GM18505 (cell line): ENCODE results near the gene PSMB11.

ENCODE experiments used
- ATAC-seq: cut with Tn5 transposase; IDR thresholded peaks from one replicate; pipeline ENCODE4 v1.9.1; 2021; ENCODE audit not compliant: unreplicated experiment
- POLR2A ChIP-seq: IDR thresholded peaks from 4 replicates; pipeline ENCODE4 v1.6.1; 2011; ENCODE audit warnings: borderline replicate concordance; ENCODE audit not compliant: insufficient read depth, insufficient read length; ENCODE audit errors: extremely low read depth

The PSMB11 gene

DNA sequence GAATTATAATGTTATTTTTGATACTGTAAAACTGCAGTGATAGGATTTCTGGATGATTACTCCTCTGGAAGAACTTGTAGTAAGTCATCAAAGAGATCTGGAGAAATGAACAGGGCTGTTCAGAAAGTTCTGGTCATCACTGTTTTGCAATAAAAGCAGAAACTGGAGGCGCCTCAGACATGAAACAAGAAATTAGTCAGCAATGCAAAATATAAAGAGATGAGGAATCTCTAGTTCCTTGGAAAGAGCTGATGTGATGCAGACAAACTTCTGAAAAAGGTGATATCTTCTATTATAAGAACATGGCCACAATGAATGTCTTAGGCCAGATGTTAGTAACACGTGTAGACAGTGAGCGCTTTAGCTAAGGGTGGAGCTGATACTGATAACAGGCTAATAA, 43.4 kb downstream of the PSMB11 start:
- no peak for TF ChIP-seq POLR2A
- ATAC-seq: no peak

DNA sequence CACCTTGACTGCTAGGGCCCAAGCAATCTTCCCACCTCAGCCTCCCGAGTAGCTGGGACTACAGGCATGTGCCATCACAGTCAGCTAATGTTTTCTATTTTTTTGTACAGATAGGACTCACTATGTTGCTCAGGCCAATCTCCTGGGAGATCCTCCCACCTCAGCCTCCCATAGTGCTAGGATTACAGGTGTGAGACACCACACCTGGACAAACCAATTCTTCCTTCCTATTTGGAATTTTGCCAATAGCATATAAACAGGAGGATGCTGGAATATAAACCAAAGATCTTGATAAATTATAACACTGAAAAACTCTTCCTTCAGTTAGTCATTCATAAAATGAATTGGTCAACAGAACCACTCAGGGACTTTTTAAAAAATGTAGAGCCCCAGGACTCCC, 44.6 kb downstream of the PSMB11 start:
- no peak for ATAC-seq
- no peak for TF ChIP-seq POLR2A

DNA sequence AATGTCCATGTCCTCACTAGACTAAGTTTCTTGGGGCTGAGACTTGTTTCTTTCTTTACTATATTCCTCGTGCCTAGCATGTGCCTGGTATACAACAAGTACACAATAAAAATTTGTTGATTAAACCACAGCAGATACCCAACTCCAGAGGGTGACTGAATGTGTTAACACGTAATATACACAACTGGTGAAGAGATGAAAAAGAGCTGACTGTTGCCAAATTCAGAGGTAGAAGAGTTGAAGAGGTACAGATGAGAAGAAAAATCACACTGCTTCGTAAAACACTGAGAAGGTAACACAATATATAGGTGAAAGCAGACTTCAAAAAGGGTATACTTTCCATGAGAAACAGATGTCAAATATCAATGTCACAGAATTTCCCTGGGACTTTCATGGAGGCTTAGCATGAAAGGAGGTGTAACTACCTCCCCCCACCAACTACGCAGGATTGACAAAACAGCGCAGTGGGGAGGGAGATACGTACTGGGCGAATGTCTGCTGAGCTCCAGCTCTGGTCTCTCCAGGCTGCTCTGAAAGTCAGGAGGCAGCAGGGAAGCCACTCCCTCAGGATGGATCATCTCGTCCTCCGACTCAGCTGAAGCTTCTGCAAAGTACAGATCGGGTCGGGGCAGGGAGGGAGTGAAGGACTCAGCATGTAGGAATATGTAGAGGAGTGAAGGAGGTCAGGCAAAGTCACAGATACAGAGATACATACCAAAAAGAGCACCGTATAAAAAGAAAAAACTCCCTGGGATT, 47.7 kb downstream of the PSMB11 start:
- no peak for ATAC-seq

DNA sequence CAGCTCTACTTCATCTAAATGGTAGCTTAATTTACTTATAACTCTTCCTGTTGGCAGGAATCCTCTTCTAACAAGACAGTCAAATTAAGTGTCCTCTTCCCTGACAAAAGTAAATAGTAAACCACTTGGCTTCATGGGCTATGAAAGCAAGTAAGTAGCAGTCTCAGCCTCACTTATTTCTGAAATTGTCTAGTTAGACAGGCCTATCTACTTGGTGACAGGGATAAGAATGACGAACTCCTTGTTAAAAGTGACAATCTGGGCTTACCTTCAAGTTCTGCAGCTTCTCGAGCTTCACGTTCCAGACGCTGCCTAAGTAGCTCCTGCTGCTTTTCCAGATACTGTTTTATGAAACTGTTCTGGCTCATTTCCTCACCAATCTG, 48.2 kb downstream of the PSMB11 start:
- no peak for ATAC-seq
- no peak for TF ChIP-seq POLR2A

More for the DNA sequence above, 47.7 kb downstream of the PSMB11 start:
- no peak for TF ChIP-seq POLR2A

DNA sequence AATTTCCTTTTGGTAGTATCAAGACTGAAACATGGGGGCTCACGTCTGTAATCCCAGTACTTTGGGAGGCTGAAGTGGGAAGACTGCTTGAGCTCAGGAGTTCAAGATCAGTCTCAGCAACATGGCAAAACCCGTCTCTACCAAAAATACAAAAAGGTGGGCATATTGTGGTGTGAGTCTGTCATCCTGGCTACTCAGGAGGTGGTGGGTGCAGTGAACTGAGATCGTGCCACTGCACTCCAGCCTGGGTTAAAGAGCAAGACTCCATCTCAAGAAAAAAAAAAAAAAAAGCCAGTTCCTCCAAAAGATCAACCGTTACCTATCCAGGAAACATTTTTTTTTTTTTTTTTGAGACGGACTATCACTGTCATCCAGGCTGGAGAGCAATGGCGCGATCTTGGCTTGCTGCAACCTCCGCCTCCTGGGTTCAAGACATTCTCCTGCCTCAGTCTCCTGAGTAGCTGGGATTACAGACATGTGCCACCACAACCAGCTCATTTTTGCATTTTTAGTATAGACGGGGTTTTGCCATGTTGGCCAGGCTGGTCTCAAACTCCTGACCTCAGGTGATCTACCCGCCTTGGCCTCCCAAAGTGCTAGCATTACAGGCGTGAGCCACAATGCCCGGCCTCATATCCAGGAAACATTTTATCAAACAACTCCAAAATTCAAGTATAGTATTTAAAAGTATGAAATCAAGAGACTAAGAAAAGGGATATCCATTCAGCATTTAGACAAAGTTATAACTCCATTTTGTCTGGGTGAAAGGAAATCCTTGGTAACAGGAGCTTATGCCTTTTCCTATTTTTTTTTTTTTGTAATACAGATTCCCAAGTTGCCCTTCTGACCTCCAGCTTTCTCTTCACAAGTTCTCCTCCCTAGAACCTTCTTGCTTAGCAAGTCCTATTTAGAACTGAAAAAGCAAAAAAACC, 49.5 kb downstream of the PSMB11 start:
- no peak for TF ChIP-seq POLR2A
- no peak for ATAC-seq

DNA sequence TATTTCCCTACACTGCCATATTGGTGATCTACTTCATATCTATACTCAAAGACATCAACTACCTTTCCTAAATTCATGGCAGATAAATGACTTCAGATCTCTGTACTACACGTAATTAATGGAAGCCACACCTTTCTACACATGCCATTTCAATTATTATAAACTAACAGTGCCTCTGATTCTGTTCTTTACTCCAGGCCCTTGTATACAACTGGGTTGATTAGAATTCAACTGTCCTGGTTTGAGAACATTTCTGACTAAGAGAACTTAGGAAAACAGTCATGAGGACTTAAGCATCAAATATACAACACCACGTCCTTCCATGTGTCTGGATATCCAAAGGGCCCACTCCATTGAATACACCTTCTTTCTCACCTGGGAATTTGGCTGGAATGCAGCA, 51.1 kb downstream of the PSMB11 start:
- no peak for ATAC-seq
- no peak for TF ChIP-seq POLR2A

DNA sequence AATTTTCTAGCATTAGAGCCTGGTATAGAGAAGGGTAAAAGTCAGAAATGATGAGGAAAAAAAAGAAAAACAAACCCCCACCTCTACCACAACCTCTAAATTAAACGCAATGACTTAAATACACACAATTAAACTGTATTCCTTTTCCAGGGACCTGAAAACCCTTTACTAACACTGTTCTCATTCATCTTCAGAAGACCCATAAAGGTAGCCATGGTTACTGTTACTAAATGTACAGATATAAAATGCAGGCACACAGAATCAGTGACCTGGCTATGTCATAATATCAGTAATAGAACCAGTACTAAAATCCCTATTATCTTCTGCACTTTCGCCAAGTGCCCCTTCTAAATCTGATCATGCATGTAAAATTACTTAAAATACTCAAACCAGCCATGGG, 51.5 kb downstream of the PSMB11 start:
- no peak for TF ChIP-seq POLR2A
- no peak for ATAC-seq
